LNCaP clone FGC (cell line): Measurements from ENCODE around the gene SMAD1.

Experiments used
- DNase-seq: peaks from one replicate; pipeline ENCODE4 v3.0.0-alpha.2; 2011; ENCODE audit warnings: low read depth
- H3K4me3 ChIP-seq: 2 replicates; pipeline ENCODE4 v1.5.1; 2011; ENCODE audit warnings: mild to moderate bottlenecking, low read depth, low read length, control low read depth
- CTCF ChIP-seq: IDR thresholded peaks from 2 replicates; pipeline ENCODE4 v1.5.1; 2012; ENCODE audit warnings: mild to moderate bottlenecking; ENCODE audit not compliant: control insufficient read depth, insufficient read depth; ENCODE audit errors: extremely low read depth

The SMAD1 gene

GRCh38 chr4:145589916-145590702, 108.5 kb downstream of the SMAD1 start:
- DNase-seq, result peak; percentile 56
- H3K4me3 ChIP-seq, result no peak overlapping the region
- TF ChIP-seq CTCF, result no peak

DNA sequence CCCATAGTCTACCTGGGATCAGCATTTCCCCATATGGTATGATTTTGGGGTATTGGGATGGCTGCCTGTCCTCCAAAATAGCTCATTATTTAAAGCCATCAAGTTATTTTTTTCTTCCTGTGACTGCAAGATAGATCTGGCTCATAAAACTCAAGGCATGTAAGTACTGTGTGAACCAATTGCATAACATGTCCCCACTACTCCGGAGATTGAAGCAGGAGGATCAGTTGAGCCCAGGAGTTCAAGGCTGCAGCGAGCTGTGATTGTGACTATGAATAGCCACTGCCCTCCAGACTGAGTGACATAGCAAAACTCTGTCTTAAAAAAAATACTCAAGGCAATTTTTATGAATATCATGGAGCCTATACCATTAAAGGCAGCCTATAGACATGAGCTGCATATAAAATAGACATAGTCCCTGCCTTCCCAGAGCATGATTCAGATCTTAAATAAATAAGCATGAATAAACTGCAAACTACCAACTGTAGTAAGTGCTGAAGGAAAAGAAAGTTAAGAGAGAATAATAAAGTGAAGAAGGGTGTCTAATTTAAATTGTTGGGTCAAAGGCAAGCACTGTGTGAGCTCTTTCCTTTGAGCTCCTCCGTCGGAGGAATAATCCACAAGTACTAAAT, 120.6 kb downstream of the SMAD1 start:
- no peak for TF ChIP-seq CTCF
- DNase-seq, result no peak
- H3K4me3 ChIP-seq, result no peak overlapping the region

GRCh38 chr4:145605941-145606340, 124.3 kb downstream of the SMAD1 start:
- DNase-seq, result no peak
- TF ChIP-seq CTCF, result no peak

More at GRCh38 chr4:145605941-145606340, 124.3 kb downstream of the SMAD1 start:
- H3K4me3 ChIP-seq, result no peak overlapping the region
